ENCODE data around the gene CACNB4.
"Not testable (repeated sequence)": the region's sequence is repeated elsewhere in the genome, so short reads cannot be mapped to it uniquely, and the experiment has no call there.

Gene CACNB4

GRCh38 chr2:152098496-152099366, at the start of gene CACNB4:
Gene CACNB4, minus strand, starts transcription at chr2:152099044.
- no peak for DNase-seq (ENCODE audit: low read depth)

GRCh38 chr2:152134488-152135280, 35.8 kb upstream of the CACNB4 start:
- DNase-seq (ENCODE audit: low read depth): no peak

GRCh38 chr2:152132306-152132705, 33.5 kb upstream of the CACNB4 start:
- no peak for DNase-seq (ENCODE audit: low read depth)

GRCh38 chr2:152127628-152128027, 28.8 kb upstream of the CACNB4 start:
- DNase-seq (ENCODE audit: low read depth): no peak

- DNase-seq (ENCODE audit: low read depth): no peak
Measured at GRCh38 chr2:152126664-152127063, 27.8 kb upstream of the CACNB4 start.

GRCh38 chr2:152122161-152122560, 23.3 kb upstream of the CACNB4 start:
- DNase-seq (ENCODE audit: low read depth): no peak

- DNase-seq (ENCODE audit: low read depth): no peak
Measured at GRCh38 chr2:152120430-152120829, 21.6 kb upstream of the CACNB4 start.

GRCh38 chr2:152115952-152116351, 17.1 kb upstream of the CACNB4 start:
- DNase-seq (ENCODE audit: low read depth): no peak

- no peak for DNase-seq (ENCODE audit: low read depth)
Measured at GRCh38 chr2:152114366-152114765, 15.5 kb upstream of the CACNB4 start.

GRCh38 chr2:152107140-152107539, 8.3 kb upstream of the CACNB4 start:
- DNase-seq (ENCODE audit: low read depth): not testable (repeated sequence)

GRCh38 chr2:152106464-152106863, 7.6 kb upstream of the CACNB4 start:
- DNase-seq (ENCODE audit: low read depth): no peak

- no peak for DNase-seq (ENCODE audit: low read depth)
Measured at GRCh38 chr2:152103271-152103670, 4.4 kb upstream of the CACNB4 start.

- no peak for DNase-seq (ENCODE audit: low read depth)
Measured at GRCh38 chr2:152100961-152101360, 2.1 kb upstream of the CACNB4 start.

- DNase-seq (ENCODE audit: low read depth): no peak
Measured at GRCh38 chr2:152099367-152100050, 665 bp upstream of the CACNB4 start.

GRCh38 chr2:152097801-152098495, 896 bp downstream of the CACNB4 start:
- DNase-seq (ENCODE audit: low read depth): no peak

- no peak for DNase-seq (ENCODE audit: low read depth)
Measured at GRCh38 chr2:152097290-152097800, 1.5 kb downstream of the CACNB4 start.

- no peak for DNase-seq (ENCODE audit: low read depth)
Measured at GRCh38 chr2:152095146-152095545, 3.7 kb downstream of the CACNB4 start.

GRCh38 chr2:152094014-152094413, 4.8 kb downstream of the CACNB4 start:
- no peak for DNase-seq (ENCODE audit: low read depth)

GRCh38 chr2:152093464-152093863, 5.4 kb downstream of the CACNB4 start:
- DNase-seq (ENCODE audit: low read depth): no peak

- no peak for DNase-seq (ENCODE audit: low read depth)
Measured at GRCh38 chr2:152092095-152092494, 6.7 kb downstream of the CACNB4 start.

- not testable (repeated sequence) for DNase-seq (ENCODE audit: low read depth)
Measured at GRCh38 chr2:152090726-152091125, 8.1 kb downstream of the CACNB4 start.

- no peak for DNase-seq (ENCODE audit: low read depth)
Measured at GRCh38 chr2:152089238-152089637, 9.6 kb downstream of the CACNB4 start.
